Adrenal gland (tissue), 12 donors: ENCODE data around the gene STXBP4. TPM values are rescaled to one million over a fixed set of nuclear protein-coding genes. Genes with fewer than 3 reads are reported as not detected.

Experiments used
- DNase-seq, 7 donors: peaks; one replicate each; pipeline ENCODE4 v3.0.0-alpha.2; 2019 to 2020
- H3K27ac ChIP-seq, 5 donors: fragments of 200-600 bp; sonication (generic) in 4 of 5; 1 replicate in 3 of 5; 2 replicates in 2 of 5; pipeline versions ENCODE4 v1.5.1 to v1.8.0; 2016 to 2020; ENCODE audit warnings: mild to moderate bottlenecking in 1 of 5
- H3K27me3 ChIP-seq: fragments of 200-600 bp; 2 replicates; pipeline ENCODE4 v1.8.0; 2021
- H3K36me3 ChIP-seq, 2 donors: fragments of 200-600 bp; replicated peaks in 1 of 2; 1 replicate in 1 of 2; 2 replicates in 1 of 2; pipeline versions ENCODE4 v1.5.1 to v1.8.0; 2018 to 2022
- H3K4me1 ChIP-seq, 2 donors: fragments of 200-600 bp; replicated peaks in 1 of 2; 1 replicate in 1 of 2; 2 replicates in 1 of 2; pipeline versions ENCODE4 v1.5.1 to v1.8.0; 2018 to 2021
- H3K4me3 ChIP-seq, 4 donors: fragments of 200-600 bp; sonication (generic) in 3 of 4; one replicate each; pipeline ENCODE4 v1.5.1; 2016 to 2018
- H3K9me3 ChIP-seq, 3 donors: fragments of 200-600 bp; sonication (generic) in 1 of 3; replicated peaks in 1 of 3; 1 replicate in 2 of 3; 2 replicates in 1 of 3; pipeline versions ENCODE4 v1.5.1 to v1.8.0; 2016 to 2021
- POLR2A ChIP-seq, 2 donors: fragments of 450-650 bp; IDR thresholded peaks; one replicate each; pipeline ENCODE4 v1.6.1; 2017; ENCODE audit warnings: antibody characterized with exemption in 2 of 2, mild to moderate bottlenecking in 2 of 2, moderate library complexity in 1 of 2
- WGBS, 4 donors: extraction: QIAGEN DNeasy Blood & Tissue Kit in 2 of 4; methylation state at CpG; one replicate each; pipeline versions ENCODE4 v1.1.5 to v1.1.7; 2013 to 2017; 5-methylcytosine and 5-hydroxymethylcytosine counted together
- intact Hi-C, 2 donors: fragments of 100-400 bp; cut with DNase I; formaldehyde crosslinking; loops; one replicate each; pipeline versions ENCODE4 v1.14.1 to v1.15.0; 2022 to 2023
- polyA plus RNA-seq, 3 donors: library from polyadenylated mRNA; stranded (reverse); fragments of 200-250 nt in 2 of 3; fragments of 350-450 nt in 1 of 3; fragmentation: Illumina TruSeq in 1 of 3; extraction: RNeasy Lipid Tissue Mini Kit (QIAGEN cat#74804) in 1 of 3; gene quantifications; one replicate each; pipeline ENCODE4 v1.2.3, GENCODE V29; 2013 to 2014
- total RNA-seq, 9 donors: library from RNA; depleted of rRNA in 4 of 9; stranded (reverse); fragments of >200 nt in 4 of 9; fragments of 120-200 nt in 1 of 9; fragmentation: NEBNext Ultra II Directional in 1 of 9; extraction: Animal tissue kit (Norgen Biotek cat#: 25700) in 1 of 9; gene quantifications; one replicate each; pipeline versions ENCODE4 v1.1.0 to v1.2.4, GENCODE V29; 2013 to 2023
- TF ChIP-seq, protein P1 (sequence below), 6 experiments: fragments of 450-650 bp in 4 of 6; fragments of 200-600 bp in 2 of 6; sonication (generic) in 1 of 6; IDR thresholded peaks; 1 replicate in 5 of 6; 2 replicates in 1 of 6; pipeline versions ENCODE4 v1.5.1 to v1.8.0; 2016 to 2021; ENCODE audit warnings: antibody characterized with exemption in 6 of 6, mild to moderate bottlenecking in 2 of 6, moderate library complexity in 1 of 6
- donor health status: healthy with polysubstance abuse.
- donor health status: Bipolar disorder and iron deficiency.
- donor health status: DM: yes; HTN: yes; CAD: no.
- donor health status: DM: no; HTN: no; CAD: no.
- donor health status: DM: no; HTN: no; CAD: no.
- donor health status: DM: yes; HTN: yes; CAD: no.

STXBP4 gene
- total and polyA plus RNA-seq, 12 donors: 0.81 to 50.7 (median 11.6) TPM

- Histone ChIP-seq H3K4me1 (peaks cover 0 to 4% of the 10 kb centered on the region in 2 donors), H3K27ac (no peak overlapping the region), H3K4me3 (no peak overlapping the region), H3K36me3 (no peaks in the 10 kb centered on the region), H3K9me3 (no peaks in the 10 kb centered on the region), H3K27me3 (no peaks in the 10 kb centered on the region)
- intact Hi-C loops: no loop called here
- TF ChIP-seq, protein P1, sequence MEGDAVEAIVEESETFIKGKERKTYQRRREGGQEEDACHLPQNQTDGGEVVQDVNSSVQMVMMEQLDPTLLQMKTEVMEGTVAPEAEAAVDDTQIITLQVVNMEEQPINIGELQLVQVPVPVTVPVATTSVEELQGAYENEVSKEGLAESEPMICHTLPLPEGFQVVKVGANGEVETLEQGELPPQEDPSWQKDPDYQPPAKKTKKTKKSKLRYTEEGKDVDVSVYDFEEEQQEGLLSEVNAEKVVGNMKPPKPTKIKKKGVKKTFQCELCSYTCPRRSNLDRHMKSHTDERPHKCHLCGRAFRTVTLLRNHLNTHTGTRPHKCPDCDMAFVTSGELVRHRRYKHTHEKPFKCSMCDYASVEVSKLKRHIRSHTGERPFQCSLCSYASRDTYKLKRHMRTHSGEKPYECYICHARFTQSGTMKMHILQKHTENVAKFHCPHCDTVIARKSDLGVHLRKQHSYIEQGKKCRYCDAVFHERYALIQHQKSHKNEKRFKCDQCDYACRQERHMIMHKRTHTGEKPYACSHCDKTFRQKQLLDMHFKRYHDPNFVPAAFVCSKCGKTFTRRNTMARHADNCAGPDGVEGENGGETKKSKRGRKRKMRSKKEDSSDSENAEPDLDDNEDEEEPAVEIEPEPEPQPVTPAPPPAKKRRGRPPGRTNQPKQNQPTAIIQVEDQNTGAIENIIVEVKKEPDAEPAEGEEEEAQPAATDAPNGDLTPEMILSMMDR (IDR thresholded peaks at IDR 0.05): no peak
- TF ChIP-seq POLR2A (IDR thresholded peaks at IDR 0.05): no peak
- WGBS, 4 donors: 72 to 84% (median 78%) methylated on average over 2 of the region's 2 CpGs
- DNase-seq: no peak
These were observed 190.7 kb downstream of the STXBP4 start for GRCh38 chr17:55159251-55159650.

DNA sequence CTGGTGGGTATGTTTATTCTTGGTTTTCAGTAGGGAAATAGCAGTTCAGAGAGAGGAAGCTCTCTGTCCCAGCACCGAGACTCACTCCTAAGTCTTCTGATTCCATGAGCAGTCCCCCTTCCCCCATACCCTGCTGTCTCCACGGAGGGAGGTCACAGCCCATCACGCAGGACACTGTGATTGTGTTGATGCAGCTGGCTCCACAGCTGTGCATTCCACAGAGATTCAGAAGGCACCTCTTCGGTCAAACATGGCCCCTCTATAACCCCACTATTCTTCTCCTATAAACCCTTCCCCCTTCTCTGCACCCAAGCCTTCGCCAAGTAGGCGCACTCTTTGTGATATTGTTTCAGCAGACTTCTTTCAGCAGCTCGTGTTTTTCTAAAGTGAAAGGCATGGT, 191.9 kb downstream of the STXBP4 start:
- intact Hi-C loops: no loop called here
- H3K36me3 ChIP-seq: no peaks in the 10 kb centered on the region
- TF ChIP-seq, protein P1 (IDR thresholded peaks at IDR 0.05): no peak
- TF ChIP-seq POLR2A (IDR thresholded peaks at IDR 0.05): no peak
- H3K27ac ChIP-seq: no peak overlapping the region
- WGBS, 4 donors: 91 to 96% (median 94%) methylated on average over 7 of the region's 7 CpGs
- H3K9me3 ChIP-seq: no peaks in the 10 kb centered on the region
- H3K4me3 ChIP-seq: no peak overlapping the region
- no peak for DNase-seq
- peaks cover 0 to 4% of the 10 kb centered on the region in 2 donors for H3K4me1 ChIP-seq
- no peaks in the 10 kb centered on the region for H3K27me3 ChIP-seq

DNA sequence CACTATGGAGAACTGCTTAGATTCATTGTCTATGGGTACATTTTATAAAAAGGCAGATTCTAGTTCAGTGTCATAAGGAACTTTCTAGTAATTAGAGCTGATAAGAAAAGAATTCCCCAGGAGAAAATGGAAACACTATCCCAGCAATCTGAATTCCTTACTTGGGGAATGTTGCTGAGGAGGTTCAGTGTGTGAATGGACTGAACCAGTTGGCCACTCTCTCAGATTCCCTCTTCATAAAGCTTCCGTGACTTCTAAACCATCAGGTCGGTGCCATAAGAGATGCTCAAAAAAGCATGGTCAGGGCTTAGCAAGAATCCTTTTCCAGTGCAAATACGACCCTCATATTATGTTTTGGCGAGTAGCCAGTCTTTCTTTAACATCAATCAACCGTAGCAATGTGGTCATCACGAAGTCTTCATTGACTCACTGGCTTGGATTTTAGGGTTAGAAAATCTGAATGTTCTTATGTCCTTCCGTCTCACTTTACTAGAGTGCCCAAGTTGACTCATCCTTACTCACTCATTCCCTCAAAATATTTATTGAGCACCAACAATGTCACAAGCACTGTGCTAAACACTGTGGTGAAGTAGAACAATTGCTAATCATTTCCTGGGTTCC, 193.5 kb downstream of the STXBP4 start:
- no peak for DNase-seq
- Histone ChIP-seq H3K4me3 (no peak overlapping the region), H3K36me3 (no peaks in the 10 kb centered on the region), H3K4me1 (peaks cover 0 to 3% of the 10 kb centered on the region in 2 donors), H3K27me3 (no peaks in the 10 kb centered on the region), H3K9me3 (no peaks in the 10 kb centered on the region), H3K27ac (no peak overlapping the region)
- no peak for TF ChIP-seq POLR2A (IDR thresholded peaks at IDR 0.05)
- TF ChIP-seq, protein P1 (IDR thresholded peaks at IDR 0.05): no peak
- intact Hi-C loops: no loop called here
- 77 to 84% (median 82%) methylated on average over 7 of the region's 7 CpGs for WGBS, 4 donors

GRCh38 chr17:55162556-55162946, 194.0 kb downstream of the STXBP4 start:
- H3K27me3 ChIP-seq: no peaks in the 10 kb centered on the region
- TF ChIP-seq, protein P1 (IDR thresholded peaks at IDR 0.05): no peak
- no peak for TF ChIP-seq POLR2A (IDR thresholded peaks at IDR 0.05)
- DNase-seq: no peak
- intact Hi-C loops: no loop called here
- H3K36me3 ChIP-seq: no peaks in the 10 kb centered on the region
- H3K4me3 ChIP-seq: no peak overlapping the region
- no peaks in the 10 kb centered on the region for H3K9me3 ChIP-seq
- no peak overlapping the region for H3K27ac ChIP-seq
- no peaks in the 10 kb centered on the region for H3K4me1 ChIP-seq
